LNCAP (cell line): ENCODE results near the gene GOT2.

Source experiments
- TF ChIP-seq, protein P1 (sequence below): fragments of 450-650 bp; IDR thresholded peaks from 2 replicates; pipeline ENCODE4 v1.5.1; 2017; ENCODE audit warnings: mild to moderate bottlenecking

Gene GOT2

GRCh38 chr16:58678716-58679115 is 55.4 kb downstream of the GOT2 start:
- TF ChIP-seq, protein P1, sequence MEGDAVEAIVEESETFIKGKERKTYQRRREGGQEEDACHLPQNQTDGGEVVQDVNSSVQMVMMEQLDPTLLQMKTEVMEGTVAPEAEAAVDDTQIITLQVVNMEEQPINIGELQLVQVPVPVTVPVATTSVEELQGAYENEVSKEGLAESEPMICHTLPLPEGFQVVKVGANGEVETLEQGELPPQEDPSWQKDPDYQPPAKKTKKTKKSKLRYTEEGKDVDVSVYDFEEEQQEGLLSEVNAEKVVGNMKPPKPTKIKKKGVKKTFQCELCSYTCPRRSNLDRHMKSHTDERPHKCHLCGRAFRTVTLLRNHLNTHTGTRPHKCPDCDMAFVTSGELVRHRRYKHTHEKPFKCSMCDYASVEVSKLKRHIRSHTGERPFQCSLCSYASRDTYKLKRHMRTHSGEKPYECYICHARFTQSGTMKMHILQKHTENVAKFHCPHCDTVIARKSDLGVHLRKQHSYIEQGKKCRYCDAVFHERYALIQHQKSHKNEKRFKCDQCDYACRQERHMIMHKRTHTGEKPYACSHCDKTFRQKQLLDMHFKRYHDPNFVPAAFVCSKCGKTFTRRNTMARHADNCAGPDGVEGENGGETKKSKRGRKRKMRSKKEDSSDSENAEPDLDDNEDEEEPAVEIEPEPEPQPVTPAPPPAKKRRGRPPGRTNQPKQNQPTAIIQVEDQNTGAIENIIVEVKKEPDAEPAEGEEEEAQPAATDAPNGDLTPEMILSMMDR = peak; percentile 87

DNA sequence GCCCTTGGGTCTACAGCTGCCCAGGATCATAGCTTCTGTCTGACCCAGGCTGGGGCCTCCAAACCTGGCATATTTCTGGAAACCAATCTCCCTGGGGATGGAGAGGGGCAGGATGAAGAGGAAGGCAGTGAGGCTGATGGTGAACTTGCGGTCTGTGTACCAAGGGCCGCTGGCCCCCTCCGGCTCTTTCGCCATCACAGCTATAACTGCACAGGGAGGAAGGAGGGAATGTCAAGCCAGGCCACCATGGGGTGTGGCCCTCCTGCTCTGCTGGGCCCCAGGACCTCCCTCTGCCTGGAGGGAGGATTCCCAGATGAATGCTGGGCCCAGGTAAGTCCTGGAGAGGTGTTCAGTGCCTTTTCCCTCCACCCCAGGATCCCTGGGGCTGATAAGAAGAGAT is 55.8 kb downstream of the GOT2 start:
- TF ChIP-seq, protein P1 = no peak

GRCh38 chr16:58670946-58671583 is 63.1 kb downstream of the GOT2 start:
- TF ChIP-seq, protein P1 = no peak

DNA sequence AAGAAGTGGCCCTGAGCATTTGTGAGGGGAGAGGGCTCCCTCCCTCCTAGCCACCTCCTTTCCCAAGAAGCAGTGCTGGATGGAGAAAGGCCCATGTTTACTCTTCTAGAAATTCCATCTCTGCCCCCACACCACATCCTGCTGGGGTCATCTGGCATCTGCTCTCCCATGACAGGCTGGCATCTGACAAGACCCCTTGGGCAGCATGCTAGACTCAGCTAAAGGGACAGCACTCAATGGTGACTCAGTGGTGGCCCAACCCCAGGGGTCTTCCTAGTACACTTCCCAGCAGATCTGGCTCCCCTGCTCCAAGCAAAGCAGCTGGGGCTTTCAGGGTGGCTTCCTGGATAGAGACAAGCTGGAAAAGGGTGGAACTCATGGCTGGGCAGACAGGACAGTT is 63.9 kb downstream of the GOT2 start:
- TF ChIP-seq, protein P1 = no peak

DNA sequence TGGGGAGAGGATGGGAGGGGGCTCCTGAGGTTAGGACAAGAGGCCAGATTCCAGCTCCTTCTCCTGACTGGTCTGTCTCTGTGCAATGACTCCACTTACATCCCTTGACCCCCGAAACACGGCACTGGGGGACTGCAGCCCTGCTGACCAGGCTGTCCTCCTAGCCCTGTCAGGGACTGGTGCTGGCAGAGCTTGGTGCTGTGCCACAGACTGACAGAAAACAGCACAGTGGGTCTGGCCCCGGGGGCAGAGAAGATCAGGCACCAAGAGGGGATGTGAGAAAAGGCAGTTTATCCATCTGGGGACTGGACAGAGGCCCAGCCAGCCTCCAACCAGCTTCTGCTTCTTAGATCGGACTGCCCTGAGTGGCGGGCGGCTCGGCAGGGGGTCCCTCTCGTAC is 68.9 kb downstream of the GOT2 start:
- TF ChIP-seq, protein P1 = no peak

DNA sequence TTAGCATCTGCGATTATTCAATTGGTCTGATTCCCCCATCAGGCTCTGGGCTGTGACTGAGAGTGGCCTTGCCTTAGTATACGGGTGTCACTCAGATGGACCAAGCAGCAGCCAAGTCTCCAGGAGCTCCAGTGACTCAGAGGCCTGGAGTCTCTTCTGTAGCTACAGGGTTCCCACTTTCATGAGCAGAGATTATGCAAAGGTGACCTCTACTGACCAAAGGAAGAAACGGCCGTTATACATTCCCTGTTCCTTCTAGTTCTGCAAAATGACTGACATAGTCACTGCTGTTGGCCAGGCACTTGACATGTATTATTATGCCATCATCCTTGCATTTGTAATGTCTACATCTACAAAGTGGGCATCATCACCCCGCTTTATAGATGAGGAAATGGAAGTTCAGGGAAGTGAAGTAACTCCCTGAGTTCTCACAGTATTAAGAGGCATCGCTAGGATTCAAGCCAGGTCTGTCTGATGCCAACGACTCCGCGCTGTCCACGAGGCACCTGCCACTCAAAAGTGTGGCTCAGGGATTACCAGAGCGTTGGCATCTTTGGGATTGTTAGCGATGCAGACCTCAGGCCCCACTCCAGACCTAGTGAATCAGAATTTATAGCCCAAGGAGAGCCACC is 72.8 kb downstream of the GOT2 start:
- TF ChIP-seq, protein P1 = peak; percentile 77

- TF ChIP-seq, protein P1 = no peak
These were observed 75.3 kb downstream of the GOT2 start for GRCh38 chr16:58658796-58659211.
